Liver (tissue), 9 donors: ENCODE data around the gene SALL1. TPM values are rescaled to one million over a fixed set of nuclear protein-coding genes. Genes with fewer than 3 reads are reported as not detected.

Source experiments
- DNase-seq: peaks from one replicate; pipeline ENCODE4 v3.0.0-alpha.2; 2017; ENCODE audit warnings: low spot score
- H3K27ac ChIP-seq, 2 donors: one replicate each; pipeline ENCODE4 v1.7.0; 2013; ENCODE audit warnings: inconsistent platforms in 2 of 2, low read length in 2 of 2, control low read depth in 1 of 2, low read depth in 1 of 2, mild to moderate bottlenecking in 1 of 2
- H3K27me3 ChIP-seq, 4 donors: one replicate each; pipeline versions ENCODE4 v1.6.1 to v1.7.0; 2013; ENCODE audit warnings: low read length in 3 of 4, inconsistent platforms in 1 of 4, mild to moderate bottlenecking in 1 of 4, moderate library complexity in 1 of 4; ENCODE audit not compliant: control insufficient read depth in 4 of 4, insufficient read depth in 4 of 4
- H3K36me3 ChIP-seq, 4 donors: one replicate each; pipeline versions ENCODE4 v1.6.1 to v1.7.0; 2013; ENCODE audit warnings: low read length in 3 of 4, mild to moderate bottlenecking in 3 of 4, low read depth in 1 of 4, moderate library complexity in 1 of 4; ENCODE audit not compliant: control insufficient read depth in 4 of 4, insufficient read depth in 3 of 4
- H3K4me1 ChIP-seq, 4 donors: one replicate each; pipeline versions ENCODE4 v1.6.1 to v1.7.0; 2013; ENCODE audit warnings: low read length in 3 of 4, mild to moderate bottlenecking in 3 of 4, moderate library complexity in 1 of 4; ENCODE audit not compliant: control insufficient read depth in 4 of 4, insufficient read depth in 4 of 4
- H3K4me3 ChIP-seq, 3 donors: one replicate each; pipeline versions ENCODE4 v1.6.1 to v1.7.0; 2013; ENCODE audit warnings: low read length in 3 of 3, control low read depth in 1 of 3, low read depth in 1 of 3, mild to moderate bottlenecking in 1 of 3
- H3K9ac ChIP-seq, 2 donors: one replicate each; pipeline ENCODE4 v1.7.0; 2013; ENCODE audit warnings: low read length in 2 of 2, mild to moderate bottlenecking in 2 of 2, moderate library complexity in 2 of 2, control low read depth in 1 of 2, low read depth in 1 of 2
- H3K9me3 ChIP-seq, 4 donors: one replicate each; pipeline versions ENCODE4 v1.6.1 to v1.7.0; 2013; ENCODE audit warnings: low read length in 3 of 4; ENCODE audit not compliant: control insufficient read depth in 4 of 4
- EGR1 ChIP-seq, 2 donors: IDR thresholded peaks; 2 replicates each; pipeline ENCODE4 v1.6.1; 2016 to 2018; ENCODE audit warnings: antibody characterized with exemption in 2 of 2, low read depth in 2 of 2
- FOXA2 ChIP-seq: IDR thresholded peaks from 2 replicates; pipeline ENCODE4 v1.6.1; 2016; ENCODE audit warnings: antibody characterized with exemption
- GABPA ChIP-seq, 2 donors: IDR thresholded peaks in 1 of 2; conservative IDR thresholded peaks in 1 of 2; 2 replicates each; pipeline ENCODE4 v1.6.1; 2016; ENCODE audit warnings: antibody characterized with exemption in 2 of 2, mild to moderate bottlenecking in 1 of 2, moderate library complexity in 1 of 2
- HNF4A ChIP-seq, 2 donors: conservative IDR thresholded peaks; 2 replicates each; pipeline ENCODE4 v1.6.1; 2016; ENCODE audit warnings: antibody characterized with exemption in 2 of 2, mild to moderate bottlenecking in 2 of 2
- RAD21 ChIP-seq, 2 donors: IDR thresholded peaks; 2 replicates each; pipeline ENCODE4 v1.6.1; 2016; ENCODE audit warnings: antibody characterized with exemption in 2 of 2, mild to moderate bottlenecking in 2 of 2
- RXRA ChIP-seq, 2 donors: IDR thresholded peaks; 2 replicates each; pipeline ENCODE4 v1.6.1; 2017 to 2018; ENCODE audit warnings: antibody characterized with exemption in 2 of 2, mild to moderate bottlenecking in 1 of 2
- SP1 ChIP-seq: IDR thresholded peaks from 2 replicates; pipeline ENCODE4 v1.6.1; 2018; ENCODE audit warnings: antibody characterized with exemption, mild to moderate bottlenecking
- TAF1 ChIP-seq: conservative IDR thresholded peaks from 2 replicates; pipeline ENCODE4 v1.6.1; 2016; ENCODE audit warnings: antibody characterized with exemption, mild to moderate bottlenecking
- YY1 ChIP-seq: IDR thresholded peaks from 2 replicates; pipeline ENCODE4 v1.6.1; 2016; ENCODE audit warnings: antibody characterized with exemption, mild to moderate bottlenecking
- WGBS: extraction: QIAGEN DNeasy Blood & Tissue Kit; methylation state at CpG from one replicate; pipeline ENCODE4 v1.1.7; 2013; 5-methylcytosine and 5-hydroxymethylcytosine counted together
- polyA plus RNA-seq, 2 donors: library from polyadenylated mRNA; stranded (reverse) in 1 of 2; unstranded in 1 of 2; fragments of 200-250 nt in 1 of 2; fragments of >200 nt in 1 of 2; fragmentation: Nextera tagmentation in 1 of 2; extraction: Ambion mirVana in 1 of 2; gene quantifications; one replicate each; pipeline versions ENCODE4 v1.2.1 to v1.2.3, GENCODE V29; 2013 to 2015
- total RNA-seq, 2 donors: library from RNA; depleted of rRNA; stranded (reverse); fragments of >200 nt; gene quantifications; one replicate each; pipeline ENCODE4 v1.2.3, GENCODE V29; 2014
- TF ChIP-seq, protein P1 (sequence below): fragments of 150-350 bp; IDR thresholded peaks from 2 replicates; pipeline ENCODE4 v1.5.1; 2017; ENCODE audit warnings: improper control_type of control experiment, low read depth, low read length; ENCODE audit not compliant: missing input control
- TF ChIP-seq, protein P2 (sequence below): IDR thresholded peaks from 2 replicates; pipeline ENCODE4 v1.6.1; 2016; ENCODE audit warnings: antibody characterized with exemption
- TF ChIP-seq, protein P3 (sequence below): IDR thresholded peaks from 2 replicates; pipeline ENCODE4 v1.6.1; 2016; ENCODE audit warnings: antibody characterized with exemption, mild to moderate bottlenecking
- TF ChIP-seq, protein P4 (sequence below): IDR thresholded peaks from 2 replicates; pipeline ENCODE4 v1.6.1; 2016; ENCODE audit warnings: antibody characterized with exemption
- donor health status: healthy.
- donor health status: healthy.
- donor health status: healthy.
- donor health status: healthy.
- donor health status: healthy.

Gene SALL1
- total and polyA plus RNA-seq, 4 donors: 1.8 to 13.4 (median 11.7) TPM

DNA sequence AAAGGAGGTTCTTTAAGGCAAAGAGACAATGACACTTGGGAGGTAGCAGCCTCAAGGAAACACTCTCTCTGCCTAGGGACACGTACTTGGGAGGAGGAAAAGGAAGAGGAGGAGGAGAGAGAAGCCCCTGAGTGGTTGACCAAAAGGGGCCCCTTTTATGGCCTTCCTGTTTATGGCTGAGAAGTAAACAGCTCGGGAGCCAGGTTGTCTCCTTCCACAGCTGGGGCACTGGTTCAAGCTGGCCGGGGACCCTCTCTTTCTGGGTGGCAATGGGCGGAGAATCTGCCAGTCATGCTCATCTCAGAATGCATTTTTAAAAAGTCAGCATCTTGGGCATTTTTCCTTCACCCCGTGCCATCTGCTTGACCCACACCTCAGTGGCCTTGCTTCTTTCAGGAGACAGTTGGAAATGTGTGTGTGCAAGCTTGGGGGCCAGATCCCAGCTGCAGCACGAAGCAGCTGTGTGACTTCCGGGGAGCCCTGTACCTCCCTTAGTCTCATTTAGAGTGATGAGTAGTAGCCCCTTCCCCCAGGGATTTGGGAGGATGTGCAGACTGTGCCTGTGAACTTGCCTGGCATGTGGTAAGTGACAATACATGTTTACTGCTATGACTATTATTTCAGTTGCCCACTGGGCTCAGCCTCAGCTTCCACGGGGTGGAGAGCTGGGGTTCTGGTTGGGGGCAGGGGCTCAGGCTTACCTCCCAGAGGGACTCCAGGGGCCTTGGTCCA is 33.8 kb upstream of the SALL1 start (continued):
- no peak for TF ChIP-seq GABPA (IDR thresholded peaks at IDR 0.05 in 1 of 2, conservative IDR thresholded peaks at IDR 0.05 in 1 of 2)
- no peak for TF ChIP-seq SP1
- TF ChIP-seq, protein P1, sequence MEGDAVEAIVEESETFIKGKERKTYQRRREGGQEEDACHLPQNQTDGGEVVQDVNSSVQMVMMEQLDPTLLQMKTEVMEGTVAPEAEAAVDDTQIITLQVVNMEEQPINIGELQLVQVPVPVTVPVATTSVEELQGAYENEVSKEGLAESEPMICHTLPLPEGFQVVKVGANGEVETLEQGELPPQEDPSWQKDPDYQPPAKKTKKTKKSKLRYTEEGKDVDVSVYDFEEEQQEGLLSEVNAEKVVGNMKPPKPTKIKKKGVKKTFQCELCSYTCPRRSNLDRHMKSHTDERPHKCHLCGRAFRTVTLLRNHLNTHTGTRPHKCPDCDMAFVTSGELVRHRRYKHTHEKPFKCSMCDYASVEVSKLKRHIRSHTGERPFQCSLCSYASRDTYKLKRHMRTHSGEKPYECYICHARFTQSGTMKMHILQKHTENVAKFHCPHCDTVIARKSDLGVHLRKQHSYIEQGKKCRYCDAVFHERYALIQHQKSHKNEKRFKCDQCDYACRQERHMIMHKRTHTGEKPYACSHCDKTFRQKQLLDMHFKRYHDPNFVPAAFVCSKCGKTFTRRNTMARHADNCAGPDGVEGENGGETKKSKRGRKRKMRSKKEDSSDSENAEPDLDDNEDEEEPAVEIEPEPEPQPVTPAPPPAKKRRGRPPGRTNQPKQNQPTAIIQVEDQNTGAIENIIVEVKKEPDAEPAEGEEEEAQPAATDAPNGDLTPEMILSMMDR: no peak
- no peak for TF ChIP-seq YY1

DNA sequence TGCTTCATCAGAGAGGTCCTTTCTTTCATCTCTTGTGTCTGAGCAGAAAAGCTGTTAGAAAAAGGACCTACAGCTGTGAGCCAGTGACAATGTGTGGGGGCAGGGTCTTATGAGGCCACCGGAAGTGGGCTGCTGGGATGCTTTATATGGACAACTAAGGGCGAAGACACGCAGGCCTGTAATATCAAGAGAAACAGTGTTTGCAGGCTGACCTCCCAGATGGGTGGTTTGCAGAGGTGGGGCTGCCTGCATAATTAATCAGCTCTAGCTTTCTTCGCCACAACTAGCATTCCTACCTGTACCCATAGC is 30.4 kb upstream of the SALL1 start:
- no peak for TF ChIP-seq GABPA (IDR thresholded peaks at IDR 0.05 in 1 of 2, conservative IDR thresholded peaks at IDR 0.05 in 1 of 2)
- TF ChIP-seq, protein P2, sequence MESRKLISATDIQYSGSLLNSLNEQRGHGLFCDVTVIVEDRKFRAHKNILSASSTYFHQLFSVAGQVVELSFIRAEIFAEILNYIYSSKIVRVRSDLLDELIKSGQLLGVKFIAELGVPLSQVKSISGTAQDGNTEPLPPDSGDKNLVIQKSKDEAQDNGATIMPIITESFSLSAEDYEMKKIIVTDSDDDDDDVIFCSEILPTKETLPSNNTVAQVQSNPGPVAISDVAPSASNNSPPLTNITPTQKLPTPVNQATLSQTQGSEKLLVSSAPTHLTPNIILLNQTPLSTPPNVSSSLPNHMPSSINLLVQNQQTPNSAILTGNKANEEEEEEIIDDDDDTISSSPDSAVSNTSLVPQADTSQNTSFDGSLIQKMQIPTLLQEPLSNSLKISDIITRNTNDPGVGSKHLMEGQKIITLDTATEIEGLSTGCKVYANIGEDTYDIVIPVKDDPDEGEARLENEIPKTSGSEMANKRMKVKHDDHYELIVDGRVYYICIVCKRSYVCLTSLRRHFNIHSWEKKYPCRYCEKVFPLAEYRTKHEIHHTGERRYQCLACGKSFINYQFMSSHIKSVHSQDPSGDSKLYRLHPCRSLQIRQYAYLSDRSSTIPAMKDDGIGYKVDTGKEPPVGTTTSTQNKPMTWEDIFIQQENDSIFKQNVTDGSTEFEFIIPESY: no peak
- TF ChIP-seq, protein P1: no peak
- TF ChIP-seq FOXA2: no peak
- TF ChIP-seq RXRA (IDR thresholded peaks at IDR 0.05): no peak
- TF ChIP-seq, protein P3, sequence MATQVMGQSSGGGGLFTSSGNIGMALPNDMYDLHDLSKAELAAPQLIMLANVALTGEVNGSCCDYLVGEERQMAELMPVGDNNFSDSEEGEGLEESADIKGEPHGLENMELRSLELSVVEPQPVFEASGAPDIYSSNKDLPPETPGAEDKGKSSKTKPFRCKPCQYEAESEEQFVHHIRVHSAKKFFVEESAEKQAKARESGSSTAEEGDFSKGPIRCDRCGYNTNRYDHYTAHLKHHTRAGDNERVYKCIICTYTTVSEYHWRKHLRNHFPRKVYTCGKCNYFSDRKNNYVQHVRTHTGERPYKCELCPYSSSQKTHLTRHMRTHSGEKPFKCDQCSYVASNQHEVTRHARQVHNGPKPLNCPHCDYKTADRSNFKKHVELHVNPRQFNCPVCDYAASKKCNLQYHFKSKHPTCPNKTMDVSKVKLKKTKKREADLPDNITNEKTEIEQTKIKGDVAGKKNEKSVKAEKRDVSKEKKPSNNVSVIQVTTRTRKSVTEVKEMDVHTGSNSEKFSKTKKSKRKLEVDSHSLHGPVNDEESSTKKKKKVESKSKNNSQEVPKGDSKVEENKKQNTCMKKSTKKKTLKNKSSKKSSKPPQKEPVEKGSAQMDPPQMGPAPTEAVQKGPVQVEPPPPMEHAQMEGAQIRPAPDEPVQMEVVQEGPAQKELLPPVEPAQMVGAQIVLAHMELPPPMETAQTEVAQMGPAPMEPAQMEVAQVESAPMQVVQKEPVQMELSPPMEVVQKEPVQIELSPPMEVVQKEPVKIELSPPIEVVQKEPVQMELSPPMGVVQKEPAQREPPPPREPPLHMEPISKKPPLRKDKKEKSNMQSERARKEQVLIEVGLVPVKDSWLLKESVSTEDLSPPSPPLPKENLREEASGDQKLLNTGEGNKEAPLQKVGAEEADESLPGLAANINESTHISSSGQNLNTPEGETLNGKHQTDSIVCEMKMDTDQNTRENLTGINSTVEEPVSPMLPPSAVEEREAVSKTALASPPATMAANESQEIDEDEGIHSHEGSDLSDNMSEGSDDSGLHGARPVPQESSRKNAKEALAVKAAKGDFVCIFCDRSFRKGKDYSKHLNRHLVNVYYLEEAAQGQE: no peak
- no peak for TF ChIP-seq SP1
- no peak for TF ChIP-seq HNF4A (conservative IDR thresholded peaks at IDR 0.05)
- TF ChIP-seq EGR1 (IDR thresholded peaks at IDR 0.05; ENCODE audit: low read depth in 2 of 2): no peak
- TF ChIP-seq, protein P4, sequence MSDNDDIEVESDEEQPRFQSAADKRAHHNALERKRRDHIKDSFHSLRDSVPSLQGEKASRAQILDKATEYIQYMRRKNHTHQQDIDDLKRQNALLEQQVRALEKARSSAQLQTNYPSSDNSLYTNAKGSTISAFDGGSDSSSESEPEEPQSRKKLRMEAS: no peak
- TF ChIP-seq RAD21 (IDR thresholded peaks at IDR 0.05): no peak
- no peak for TF ChIP-seq TAF1
- Histone ChIP-seq H3K9ac (no peak overlapping the region), H3K4me1 (peaks cover 0 to 6% (median 0%) of the 10 kb centered on the region in 4 donors), H3K9me3 (no peaks in the 10 kb centered on the region), H3K4me3 (no peak overlapping the region), H3K27me3 (no peaks in the 10 kb centered on the region), H3K36me3 (no peaks in the 10 kb centered on the region), H3K27ac (no peak overlapping the region)
- WGBS: 63% methylated on average over 4 of the region's 4 CpGs
- DNase-seq: no peak
